Activated CD4-positive, CD25-positive, alpha-beta regulatory T cell treated with anti-CD3 and anti-CD28 coated beads, Interleukin-2, amount 50 U/mL, for 72 hours (primary cell): Measurements from ENCODE around the gene PRDM1.
"Not testable (repeated sequence)": the region's sequence is repeated elsewhere in the genome, so short reads cannot be mapped to it uniquely, and the experiment has no call there.

ENCODE experiments used
- DNase-seq: peaks from one replicate; pipeline ENCODE4 v3.0.0; 2021

The PRDM1 gene

DNA sequence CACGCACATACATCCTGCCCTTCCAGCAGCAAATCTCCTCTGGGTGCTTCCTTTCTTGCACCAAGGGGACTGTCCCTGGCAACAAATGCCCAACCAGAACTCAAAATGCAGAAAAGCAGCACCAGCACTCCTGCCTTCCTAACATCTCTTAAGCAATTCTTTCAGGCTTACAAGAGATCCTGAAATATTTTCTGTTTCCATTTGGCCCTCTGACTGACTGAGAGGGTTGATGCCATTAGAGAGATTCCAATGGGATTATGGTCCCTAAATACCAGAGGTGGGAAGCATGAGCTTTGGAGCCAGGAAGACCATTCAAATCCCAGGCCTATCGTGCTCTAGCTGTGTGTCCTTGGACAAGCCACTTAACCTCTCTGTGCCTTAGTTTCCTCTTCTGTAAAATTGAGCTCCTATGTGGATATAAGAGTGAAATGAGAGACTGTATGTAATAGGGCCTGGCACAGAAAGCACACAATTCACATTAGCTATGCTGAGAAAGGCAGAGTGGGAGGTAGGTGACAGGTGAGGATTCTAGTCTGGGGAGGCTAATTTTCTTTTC lies 56.8 kb downstream of the PRDM1 start:
- no peak for DNase-seq

DNA sequence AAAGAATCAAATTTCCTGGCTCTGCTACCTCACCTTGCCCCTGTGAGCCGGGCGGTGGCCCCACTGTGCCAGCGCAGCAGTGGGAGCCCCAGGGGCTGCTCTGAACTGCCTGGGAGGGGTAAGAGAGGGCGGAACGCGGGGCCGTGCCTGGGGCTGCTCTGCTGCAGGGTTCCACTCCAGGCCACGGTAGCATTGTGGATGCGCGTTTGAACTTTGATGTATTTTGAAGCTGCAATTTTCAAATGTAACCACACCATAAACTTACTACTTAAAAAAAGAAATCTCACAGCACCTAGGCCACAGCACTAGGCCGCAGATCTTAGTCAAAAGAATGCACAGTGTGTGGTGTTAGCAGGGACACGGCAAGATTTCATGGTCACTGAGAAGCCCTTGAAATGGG lies 57.5 kb downstream of the PRDM1 start:
- DNase-seq, result no peak

DNA sequence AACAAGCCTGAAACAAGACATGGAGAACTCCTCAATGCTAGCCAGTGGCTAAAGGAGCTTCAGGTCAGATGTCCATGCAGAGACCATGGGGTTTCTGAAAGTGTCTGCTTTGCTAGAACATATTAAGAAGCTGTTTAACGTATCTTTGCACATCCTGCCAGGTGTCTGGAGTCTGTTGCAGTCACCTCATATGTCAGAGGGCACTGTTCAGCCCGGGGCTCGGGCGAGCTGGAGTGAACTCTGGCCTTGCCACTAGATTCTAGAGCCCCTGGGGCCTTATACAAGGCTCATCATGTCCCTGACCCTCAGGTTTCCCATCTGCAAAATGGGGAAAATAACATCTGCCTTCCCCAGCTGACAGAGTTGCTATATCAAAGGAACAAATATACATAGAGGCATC lies 59.0 kb downstream of the PRDM1 start:
- DNase-seq, result no peak

DNA sequence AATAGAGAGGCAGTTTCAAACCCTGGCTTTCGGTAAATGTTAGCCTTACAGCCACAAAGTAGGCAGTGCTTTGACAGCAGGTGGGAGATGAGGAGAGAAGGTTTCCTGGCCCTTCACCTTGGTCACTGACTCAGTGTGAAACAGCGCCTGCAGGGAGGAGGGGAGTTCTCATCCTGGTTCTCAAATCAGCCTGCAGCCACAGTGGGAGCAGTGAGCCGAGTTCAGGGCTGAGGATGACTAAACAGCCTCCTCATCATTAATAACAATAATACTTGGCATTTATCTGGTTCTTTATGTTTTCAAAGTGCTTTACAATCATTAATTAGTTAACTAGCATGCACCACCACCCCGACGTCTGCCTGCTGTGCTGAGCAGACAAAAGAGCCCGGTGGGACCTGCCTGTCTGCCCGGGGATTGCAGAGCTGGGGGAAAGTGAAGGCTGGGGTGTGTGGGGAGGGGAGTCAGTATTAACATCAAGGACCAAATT lies 59.6 kb downstream of the PRDM1 start:
- no peak for DNase-seq

DNA sequence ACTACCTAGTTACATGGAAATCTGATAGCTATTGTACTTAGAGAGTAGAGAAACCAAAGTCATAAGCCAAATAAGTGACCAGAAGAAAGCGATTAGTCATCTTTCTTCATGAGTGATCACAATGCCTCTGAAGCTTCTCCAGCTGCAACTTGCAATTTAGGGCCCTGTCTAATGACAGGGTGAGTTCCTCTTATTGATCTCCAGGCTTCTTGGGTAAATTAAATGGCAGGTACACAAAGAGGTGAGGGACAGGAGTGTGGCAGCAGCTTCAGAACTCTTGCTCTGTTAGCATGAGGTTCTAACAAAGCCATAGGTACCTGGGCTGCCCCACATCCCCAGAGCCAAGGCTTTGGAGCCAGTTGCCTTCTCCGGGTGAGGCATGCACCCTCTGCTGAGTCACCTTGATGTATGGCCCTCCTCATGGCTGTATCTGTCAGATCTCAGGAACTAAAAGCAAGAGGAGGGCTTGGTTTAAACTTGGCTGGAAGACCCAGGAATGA lies 60.8 kb downstream of the PRDM1 start:
- DNase-seq, result no peak

DNA sequence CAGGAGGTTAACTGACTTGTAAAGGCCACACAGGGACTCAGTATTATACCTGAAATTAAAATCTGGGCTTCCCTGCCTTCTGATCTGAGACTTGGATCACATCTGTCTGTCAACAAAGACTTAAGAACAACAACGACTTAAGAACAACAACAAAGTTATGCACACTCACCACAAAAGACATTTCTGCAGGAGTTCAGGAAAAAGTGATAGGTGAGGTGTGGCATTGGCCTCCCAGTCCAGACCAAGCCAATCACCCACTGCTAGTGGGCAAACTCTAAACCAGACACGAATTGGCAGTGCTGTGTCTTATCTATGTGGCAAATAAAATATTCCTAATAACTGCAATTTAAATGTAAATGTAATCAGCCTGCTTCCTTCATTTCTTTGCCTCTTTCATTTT lies 61.3 kb downstream of the PRDM1 start:
- no peak for DNase-seq

DNA sequence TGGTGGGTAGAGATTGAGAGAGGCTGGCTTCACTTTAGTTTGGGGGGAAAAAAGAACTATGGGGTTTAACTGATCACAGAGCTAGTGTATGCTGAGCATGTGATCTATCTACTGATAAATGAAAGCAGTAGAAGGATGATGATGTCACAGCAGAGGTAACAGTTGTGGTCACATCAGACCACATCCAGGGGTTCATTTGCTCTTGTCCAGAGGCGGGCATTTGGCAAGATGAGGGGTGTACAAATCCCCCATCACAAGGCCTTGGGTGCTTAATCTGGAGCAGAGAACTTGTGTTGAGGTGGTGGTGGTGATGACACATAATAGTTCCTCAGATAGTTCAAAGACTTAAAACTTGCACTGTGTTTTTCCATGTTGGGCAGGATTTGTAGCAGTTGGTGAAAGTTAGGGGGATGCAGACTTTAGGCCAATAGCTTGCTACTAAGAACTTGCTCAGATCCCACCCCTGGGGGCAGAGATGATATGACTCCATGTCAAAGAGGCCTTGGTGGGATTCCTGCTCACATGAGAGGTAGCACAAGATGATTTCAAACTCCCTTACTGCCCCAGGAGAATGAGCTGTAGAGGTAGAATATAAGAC lies 63.4 kb downstream of the PRDM1 start:
- no peak for DNase-seq

DNA sequence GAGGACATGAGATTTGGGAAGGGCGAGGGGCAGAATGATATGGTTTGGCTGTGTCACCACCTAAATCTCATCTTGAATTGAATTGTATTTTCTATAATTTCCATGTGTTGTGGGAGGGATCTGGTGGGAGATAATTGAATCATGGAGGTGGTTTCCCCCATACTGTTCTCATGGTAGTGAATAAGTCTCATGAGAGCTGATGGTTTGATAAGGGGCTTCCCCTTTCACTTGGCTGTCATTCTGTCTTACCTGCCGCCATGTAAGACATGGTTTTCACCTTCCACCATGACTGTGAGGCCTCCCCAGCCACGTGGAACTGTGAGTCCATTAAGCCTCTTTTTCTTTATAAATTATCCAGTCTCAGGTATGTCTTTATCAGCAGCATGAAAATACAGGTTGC lies 66.3 kb downstream of the PRDM1 start:
- not testable (repeated sequence) for DNase-seq

DNA sequence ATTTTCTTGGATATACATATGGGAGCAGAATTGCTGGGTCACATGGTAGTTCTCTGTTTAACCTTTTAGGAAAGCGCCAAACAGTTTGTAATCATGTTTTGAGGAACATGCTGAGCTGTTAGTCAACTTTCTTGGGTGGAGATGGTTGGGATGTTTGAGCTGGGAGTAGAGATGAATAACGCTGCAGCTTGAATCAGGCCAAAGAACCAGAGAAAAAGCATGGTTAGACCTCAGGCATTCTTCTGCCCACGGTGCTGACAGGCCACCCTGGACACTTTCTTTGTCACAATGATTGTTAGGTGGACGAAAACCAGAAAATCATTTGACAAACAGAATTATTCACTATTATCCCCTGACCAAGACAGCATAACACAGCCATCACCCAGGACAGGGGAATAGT lies 66.8 kb downstream of the PRDM1 start:
- DNase-seq, result no peak

DNA sequence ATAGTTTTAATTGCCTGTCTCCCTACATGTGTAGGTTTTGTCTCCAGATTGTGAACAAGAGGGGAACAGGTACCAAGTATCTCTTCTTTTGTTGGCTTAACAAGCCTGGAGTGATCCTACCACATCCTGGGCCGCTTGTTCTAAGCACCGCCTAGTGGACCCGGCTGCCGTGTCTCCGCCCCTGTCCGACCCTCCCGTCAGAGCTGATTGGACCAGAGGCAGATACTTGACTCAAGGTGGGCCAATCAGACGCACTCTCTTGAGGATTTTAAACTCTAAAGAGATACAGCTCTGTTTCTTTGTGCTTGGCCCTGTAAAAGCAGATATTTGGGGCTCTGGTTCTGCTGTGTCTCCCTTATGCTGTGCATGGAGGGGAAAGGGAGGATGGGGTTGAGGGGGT lies 68.2 kb downstream of the PRDM1 start:
- no peak for DNase-seq

DNA sequence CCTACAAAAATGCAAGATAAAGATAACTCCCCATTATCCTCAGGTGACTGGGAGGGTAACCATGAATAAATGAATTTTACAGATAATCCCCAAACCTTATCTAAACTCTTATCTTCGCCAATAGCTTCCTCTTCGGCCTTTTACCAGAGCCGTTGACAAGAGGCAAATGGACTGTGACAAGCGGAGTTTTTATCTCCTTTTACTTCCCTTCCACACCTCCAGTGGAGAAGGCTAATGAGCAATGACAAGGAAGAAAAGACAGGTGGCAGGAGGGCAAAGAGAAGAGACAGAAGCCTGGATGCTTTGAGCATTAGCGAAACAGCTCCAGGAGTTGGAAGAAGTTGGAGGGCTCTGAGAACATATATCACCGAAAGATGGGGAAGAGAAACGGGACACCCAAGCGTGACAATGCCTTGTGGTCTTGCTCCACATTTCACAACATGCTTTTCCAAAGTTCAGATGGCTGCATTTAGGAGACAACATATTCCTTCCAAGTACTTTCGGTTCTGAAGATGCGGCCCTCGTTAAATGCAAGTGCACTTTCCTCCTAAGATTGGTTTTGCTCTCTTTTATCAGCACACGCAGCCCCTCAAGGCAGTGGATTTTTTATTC lies 69.2 kb downstream of the PRDM1 start:
- DNase-seq, result no peak

DNA sequence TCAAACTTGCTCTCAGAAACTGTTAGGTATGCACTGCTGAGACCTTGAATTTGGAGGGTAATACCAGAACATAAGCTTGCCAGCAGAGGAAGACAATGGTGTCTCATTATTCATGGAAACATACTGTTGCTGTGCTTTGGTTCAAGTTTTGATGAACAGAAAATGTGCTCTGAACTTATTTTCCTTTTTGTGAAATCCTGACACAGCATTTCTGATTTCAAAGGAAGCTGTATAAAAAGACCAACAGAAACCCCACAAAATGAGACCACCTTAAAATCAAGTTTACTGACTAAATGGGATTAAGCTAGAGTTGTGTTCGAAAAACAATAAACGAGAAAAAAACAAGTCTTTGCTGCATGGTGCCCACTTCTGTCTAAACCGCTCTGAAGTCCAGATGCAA lies 70.3 kb downstream of the PRDM1 start:
- no peak for DNase-seq

DNA sequence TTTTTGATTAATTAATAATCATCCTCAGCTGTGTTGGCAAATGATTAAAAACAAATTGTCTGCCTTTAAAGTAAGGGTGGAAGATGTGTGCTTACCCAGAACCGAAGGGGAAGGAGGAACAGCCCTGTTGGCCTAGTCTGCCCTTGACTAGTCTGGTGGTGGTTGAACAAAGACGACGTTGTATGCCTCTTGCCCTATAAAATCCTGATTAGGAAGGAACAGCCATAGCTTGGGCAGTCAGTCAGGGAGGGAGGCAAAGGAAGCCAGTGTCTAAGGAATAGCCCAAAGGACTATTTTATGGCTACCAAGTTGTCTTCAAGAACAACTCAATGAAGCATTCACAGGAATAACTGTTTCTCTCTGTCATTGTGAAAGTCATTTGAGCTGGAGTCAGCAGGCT lies 70.7 kb downstream of the PRDM1 start:
- DNase-seq, result no peak

DNA sequence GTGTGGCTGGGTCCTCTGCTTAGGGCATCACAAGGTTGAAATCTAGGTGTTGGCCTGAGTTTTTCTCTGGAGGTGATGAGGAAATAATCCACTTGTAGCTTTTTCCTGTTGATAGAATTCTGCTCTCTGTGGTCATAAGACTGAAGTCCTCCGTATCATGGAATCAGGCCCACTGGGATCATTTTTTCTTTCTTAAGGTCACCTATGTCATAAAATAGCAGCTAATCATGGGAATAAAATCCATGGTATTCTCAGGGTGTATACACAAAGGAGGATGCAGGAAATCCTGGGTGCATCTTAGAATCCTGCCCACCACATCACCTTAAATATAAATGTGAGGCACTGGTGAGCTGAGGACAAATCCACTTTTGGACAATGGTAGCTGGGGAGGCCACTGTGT lies 72.7 kb downstream of the PRDM1 start:
- DNase-seq, result no peak
